B cell (primary cell): ENCODE measurements around the gene TOLLIP.
"Not testable (repeated sequence)": the region's sequence is repeated elsewhere in the genome, so short reads cannot be mapped to it uniquely, and the experiment has no call there.

Experiments used
- CTCF ChIP-seq: fragments of 200-600 bp; IDR thresholded peaks from one replicate; pipeline ENCODE4 v1.8.0; 2022; ENCODE audit warnings: antibody characterized with exemption, mild to moderate bottlenecking
- EZH2 ChIP-seq: IDR thresholded peaks from 2 replicates; pipeline ENCODE4 v1.6.1; 2012; ENCODE audit warnings: borderline replicate concordance, low read depth, mild to moderate bottlenecking, moderate library complexity, low read length; ENCODE audit not compliant: insufficient read depth, poor library complexity, severe bottlenecking

- not testable (repeated sequence) for TF ChIP-seq CTCF, EZH2
Observed at GRCh38 chr11:1244557-1244956, 64.9 kb downstream of the TOLLIP start.
